Smooth muscle cell (in vitro differentiated cells): ENCODE measurements around the gene SLC31A2. TPM values are rescaled to one million over a fixed set of nuclear protein-coding genes. Genes with fewer than 3 reads are reported as not detected.

Experiments
- DNase-seq: peaks from one replicate; lab custom pipeline; 2025; ENCODE audit not compliant: unreplicated experiment; lab: John Stamatoyannopoulos, UW
- H2AFZ ChIP-seq: fragments of 200-600 bp; sonication (generic); 2 replicates; pipeline ENCODE4 v1.6.0; 2016; ENCODE audit warnings: antibody characterized with exemption, low read depth, mild to moderate bottlenecking
- H3F3A ChIP-seq: fragments of 200-600 bp; sonication (generic); 2 replicates; pipeline ENCODE4 v1.6.0; 2017; ENCODE audit warnings: antibody characterized with exemption, low read depth
- H3K27ac ChIP-seq: fragments of 200-600 bp; sonication (generic); 2 replicates; pipeline ENCODE4 v1.5.1; 2016; ENCODE audit warnings: low read depth, mild to moderate bottlenecking
- H3K27me3 ChIP-seq: fragments of 200-600 bp; sonication (generic); 2 replicates; pipeline ENCODE4 v1.6.1; 2016; ENCODE audit warnings: low read depth, mild to moderate bottlenecking
- H3K36me3 ChIP-seq: fragments of 200-600 bp; sonication (generic); 2 replicates; pipeline ENCODE4 v1.5.1; 2016; ENCODE audit warnings: low read depth
- H3K4me1 ChIP-seq: fragments of 200-600 bp; sonication (generic); 2 replicates; pipeline ENCODE4 v1.5.1; 2016; ENCODE audit warnings: low read depth
- H3K4me2 ChIP-seq: fragments of 200-600 bp; sonication (generic); 2 replicates; pipeline ENCODE4 v1.6.0; 2016; ENCODE audit warnings: mild to moderate bottlenecking
- H3K4me3 ChIP-seq: fragments of 200-600 bp; sonication (generic); 2 replicates; pipeline ENCODE4 v1.5.1; 2016; ENCODE audit warnings: mild to moderate bottlenecking
- H3K79me2 ChIP-seq: fragments of 200-600 bp; sonication (generic); 2 replicates; pipeline ENCODE4 v1.6.0; 2016; ENCODE audit warnings: low read depth, mild to moderate bottlenecking
- H3K9ac ChIP-seq: fragments of 200-600 bp; sonication (generic); 2 replicates; pipeline ENCODE4 v1.6.0; 2016; ENCODE audit warnings: low read depth
- H3K9me3 ChIP-seq: fragments of 200-600 bp; sonication (generic); replicated peaks from 2 replicates; pipeline ENCODE4 v1.5.1; 2016; ENCODE audit warnings: low read depth
- H4K20me1 ChIP-seq: fragments of 200-600 bp; sonication (generic); 2 replicates; pipeline ENCODE4 v1.6.0; 2016; ENCODE audit warnings: low read depth
- CTCF ChIP-seq: fragments of 200-600 bp; sonication (generic); IDR thresholded peaks from 2 replicates; pipeline ENCODE4 v1.5.1; 2017; ENCODE audit warnings: borderline replicate concordance, mild to moderate bottlenecking, antibody characterized with exemption; ENCODE audit not compliant: insufficient read depth, poor library complexity, severe bottlenecking
- WGBS: methylation state at CpG from one replicate; pipeline ENCODE4 v1.1.7; 2016; ENCODE audit warnings: low lambda C conversion rate; 5-methylcytosine and 5-hydroxymethylcytosine counted together
- polyA plus RNA-seq: library from polyadenylated mRNA; unstranded; fragments of >200 nt; fragmentation: Nextera tagmentation; extraction: Ambion mirVana; gene quantifications from 2 replicates; pipeline ENCODE4 v1.2.1, GENCODE V29; 2016
- total RNA-seq: library from RNA; depleted of rRNA; stranded (reverse); fragments of >200 nt; gene quantifications from 2 replicates; pipeline ENCODE4 v1.2.3, GENCODE V29; 2014

SLC31A2 gene
- total and polyA plus RNA-seq, 2 experiments from 2014 or later: 4.8 to 9.1 TPM

- 87% methylated on average over 6 of the region's 6 CpGs for WGBS
Measured at GRCh38 chr9:113153599-113153998, 2.8 kb downstream of the SLC31A2 start.

GRCh38 chr9:113154471-113154870 lies 3.7 kb downstream of the SLC31A2 start:
- H3K4me1 ChIP-seq: peaks cover 2% of the 10 kb centered on the region
- DNase-seq: no peak
- H3K36me3 ChIP-seq: no peaks in the 10 kb centered on the region
- WGBS: 57% methylated on average over 6 of the region's 6 CpGs
- H2AFZ ChIP-seq: no peak overlapping the region
- peaks cover 7% of the 10 kb centered on the region for H3F3A ChIP-seq
- no peak overlapping the region for H3K9ac ChIP-seq
- H3K9me3 ChIP-seq: no peaks in the 10 kb centered on the region
- H3K4me3 ChIP-seq: no peak overlapping the region
- no peaks in the 10 kb centered on the region for H3K79me2 ChIP-seq
- no peak overlapping the region for H3K4me2 ChIP-seq
- H4K20me1 ChIP-seq: peaks cover 11% of the 10 kb centered on the region
- no peak for TF ChIP-seq CTCF
- no peaks in the 10 kb centered on the region for H3K27me3 ChIP-seq
- H3K27ac ChIP-seq: no peak overlapping the region

More at GRCh38 chr9:113153599-113153998, 2.8 kb downstream of the SLC31A2 start:
- Histone ChIP-seq H4K20me1 (peaks cover 11% of the 10 kb centered on the region), H3K4me2 (no peak overlapping the region), H3F3A (peaks cover 7% of the 10 kb centered on the region), H3K79me2 (no peaks in the 10 kb centered on the region), H3K36me3 (no peaks in the 10 kb centered on the region), H3K27me3 (no peaks in the 10 kb centered on the region), H3K4me1 (peaks cover 2% of the 10 kb centered on the region), H2AFZ (no peak overlapping the region), H3K9ac (no peak overlapping the region), H3K4me3 (no peak overlapping the region), H3K27ac (no peak overlapping the region), H3K9me3 (no peaks in the 10 kb centered on the region)
- TF ChIP-seq CTCF: no peak
- DNase-seq: no peak

DNA sequence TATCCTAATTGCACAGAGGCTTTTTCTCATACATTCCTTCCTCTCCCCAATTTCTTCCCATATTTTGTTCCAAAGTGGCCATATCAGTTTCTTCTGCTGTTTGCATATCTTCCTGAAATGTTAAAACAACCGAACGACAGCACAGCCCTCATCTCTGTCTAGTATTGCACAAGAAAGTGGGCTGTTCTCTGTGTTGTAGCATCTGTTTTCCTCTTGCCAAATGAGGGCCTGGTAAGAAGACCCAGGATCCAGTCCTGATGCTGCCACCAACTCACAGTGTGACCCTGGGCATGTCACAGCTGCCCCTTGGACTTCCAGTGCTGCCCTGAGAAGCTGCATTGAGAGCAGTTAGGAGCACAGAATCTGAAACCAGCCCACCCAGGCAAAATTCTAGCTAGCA lies 4.1 kb downstream of the SLC31A2 start:
- Histone ChIP-seq H3K27ac (no peak overlapping the region), H3K36me3 (no peaks in the 10 kb centered on the region), H3K4me2 (no peak overlapping the region), H3K27me3 (no peaks in the 10 kb centered on the region), H3K4me1 (peaks cover 2% of the 10 kb centered on the region), H2AFZ (no peak overlapping the region), H4K20me1 (peaks cover 11% of the 10 kb centered on the region), H3K4me3 (no peak overlapping the region), H3K9me3 (no peaks in the 10 kb centered on the region), H3K9ac (no peak overlapping the region), H3F3A (peaks cover 7% of the 10 kb centered on the region), H3K79me2 (no peaks in the 10 kb centered on the region)
- 70% methylated on average over 2 of the region's 2 CpGs for WGBS
- DNase-seq: no peak
- TF ChIP-seq CTCF: no peak

DNA sequence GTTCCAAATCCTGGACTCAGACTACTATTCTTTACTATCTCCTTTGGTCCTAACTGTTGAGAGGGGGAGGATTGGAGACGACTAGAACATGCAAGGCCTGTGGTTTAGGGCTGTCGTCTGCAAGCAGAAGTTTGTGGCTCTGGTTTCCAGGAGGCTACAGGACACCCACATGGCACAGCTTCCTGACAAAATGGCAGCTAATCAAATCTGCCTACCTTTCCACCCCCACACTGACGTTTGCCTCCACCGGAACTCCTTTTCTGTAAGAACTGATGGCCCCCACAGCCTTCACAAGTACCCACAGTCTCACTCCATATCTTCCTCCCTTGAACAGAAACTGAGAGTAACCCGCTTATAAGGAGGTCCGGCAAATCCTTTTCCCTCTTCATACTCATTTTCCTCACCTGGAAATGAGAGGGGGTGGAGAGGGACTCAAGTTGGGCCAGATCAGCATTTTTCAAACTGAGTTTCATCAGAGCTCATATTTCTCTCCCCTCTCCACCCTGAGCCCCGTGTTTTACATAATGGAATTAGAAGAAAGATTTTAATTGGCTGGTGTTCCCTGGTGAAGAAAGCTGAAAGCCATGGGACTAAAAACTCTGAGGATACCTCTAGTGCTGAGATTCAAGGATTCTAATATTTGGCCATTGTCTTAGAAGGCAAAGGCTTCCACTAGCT lies 5.2 kb downstream of the SLC31A2 start:
- Histone ChIP-seq H2AFZ (no peak overlapping the region), H3K9ac (no peak overlapping the region), H3K4me2 (no peak overlapping the region), H3K9me3 (no peaks in the 10 kb centered on the region), H3K79me2 (no peaks in the 10 kb centered on the region), H3K4me3 (no peak overlapping the region), H3K36me3 (peaks cover 4% of the 10 kb centered on the region), H3K4me1 (no peaks in the 10 kb centered on the region), H3K27ac (no peak overlapping the region), H3K27me3 (no peaks in the 10 kb centered on the region), H3F3A (peaks cover 7% of the 10 kb centered on the region), H4K20me1 (peaks cover 11% of the 10 kb centered on the region)
- WGBS: 55% methylated on average over 7 of the region's 7 CpGs
- no peak for TF ChIP-seq CTCF
- no peak for DNase-seq
